Activated CD8-positive, alpha-beta T cell treated with anti-CD3 and anti-CD28 coated beads for 36 hours (primary cell): Measurements from ENCODE around the gene NUP43. TPM values are rescaled to one million over a fixed set of nuclear protein-coding genes. Genes with fewer than 3 reads are reported as not detected.

Experiments used
- ATAC-seq: fragments of 200-7000 bp; cut with Tn5 transposase; one replicate; pipeline ENCODE4 v1.10.0; 2021; ENCODE audit warnings: mild to moderate bottlenecking, moderate library complexity
- CTCF ChIA-PET: fragments of 350-600 bp; sonication (Branson Sonifier 250); formaldehyde crosslinking; loops from one replicate; lab custom pipeline; 2021; ENCODE audit warnings: antibody characterized with exemption; lab: Charles Lee
- POLR2A ChIA-PET: fragments of 350-600 bp; sonication (Branson Sonifier 250); formaldehyde crosslinking; loops from one replicate; lab custom pipeline; 2021; ENCODE audit warnings: antibody characterized with exemption; lab: Charles Lee
- DNase-seq: peaks from one replicate; pipeline ENCODE4 v3.0.0-alpha.2; 2020
- H3K27ac Mint-ChIP-seq: one replicate; pipeline ENCODE4 v1.8.0; 2021; ENCODE audit warnings: mild to moderate bottlenecking, mixed read lengths
- H3K27me3 Mint-ChIP-seq: one replicate; pipeline ENCODE4 v1.8.0; 2021; ENCODE audit warnings: mixed read lengths
- H3K36me3 Mint-ChIP-seq: one replicate; pipeline ENCODE4 v1.8.0; 2021; ENCODE audit warnings: low read depth, mixed read lengths
- H3K4me1 Mint-ChIP-seq: one replicate; pipeline ENCODE4 v1.8.0; 2021; ENCODE audit warnings: low read depth, mixed read lengths
- H3K4me3 Mint-ChIP-seq: one replicate; pipeline ENCODE4 v1.8.0; 2021; ENCODE audit warnings: mild to moderate bottlenecking, moderate library complexity, mixed read lengths
- H3K9me3 Mint-ChIP-seq: one replicate; pipeline ENCODE4 v1.8.0; 2021; ENCODE audit warnings: mixed read lengths
- intact Hi-C: fragments of 100-400 bp; cut with micrococcal nuclease; formaldehyde crosslinking; loops from one replicate; pipeline ENCODE4 v1.10.0; 2022
- total RNA-seq, 2 experiments: library from RNA; stranded (reverse); gene quantifications; one replicate each; pipeline ENCODE4 v1.2.3, GENCODE V29; 2021
- TF ChIP-seq, protein P1 (sequence below): fragments of 200-600 bp; IDR thresholded peaks from one replicate; pipeline ENCODE4 v1.8.0; 2022; ENCODE audit warnings: antibody characterized with exemption, mild to moderate bottlenecking

The NUP43 gene
- total RNA-seq, 2 experiments from 2014 or later: 75.7 to 75.8 TPM

DNA sequence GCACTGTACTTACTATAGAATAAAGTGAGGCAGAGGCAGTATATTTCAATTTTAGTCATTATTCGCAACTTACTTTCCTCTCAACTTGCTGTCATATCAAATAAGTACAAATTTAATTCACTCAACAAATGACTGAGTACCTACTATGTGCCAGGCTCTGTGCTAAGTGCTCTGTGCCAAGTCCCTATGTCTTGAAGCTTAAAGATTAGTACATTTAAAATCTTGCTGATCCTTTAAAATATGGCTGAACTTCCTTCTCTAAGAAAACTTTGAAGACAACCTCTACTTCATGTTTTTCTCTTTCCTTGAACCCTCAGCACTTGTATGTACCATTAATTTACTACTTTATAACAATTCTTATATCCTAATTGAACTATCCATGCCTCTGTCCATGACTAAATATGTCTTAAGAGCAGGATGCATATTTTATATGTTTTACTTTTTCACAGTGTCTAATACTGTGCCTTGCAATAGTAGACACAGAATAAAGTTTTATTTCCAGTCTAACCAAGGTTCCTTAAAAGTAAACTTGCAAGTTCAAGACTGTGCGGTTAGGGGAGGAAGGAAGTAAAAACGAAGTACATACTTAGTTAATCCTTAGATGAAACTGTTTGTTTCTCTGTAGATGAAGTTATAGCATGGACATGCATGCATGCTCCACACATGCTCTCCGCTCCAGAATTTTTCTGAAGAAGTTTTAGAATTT, 18.4 kb downstream of the NUP43 start:
- DNase-seq (no peak), ATAC-seq (no peak)
- TF ChIP-seq, protein P1, sequence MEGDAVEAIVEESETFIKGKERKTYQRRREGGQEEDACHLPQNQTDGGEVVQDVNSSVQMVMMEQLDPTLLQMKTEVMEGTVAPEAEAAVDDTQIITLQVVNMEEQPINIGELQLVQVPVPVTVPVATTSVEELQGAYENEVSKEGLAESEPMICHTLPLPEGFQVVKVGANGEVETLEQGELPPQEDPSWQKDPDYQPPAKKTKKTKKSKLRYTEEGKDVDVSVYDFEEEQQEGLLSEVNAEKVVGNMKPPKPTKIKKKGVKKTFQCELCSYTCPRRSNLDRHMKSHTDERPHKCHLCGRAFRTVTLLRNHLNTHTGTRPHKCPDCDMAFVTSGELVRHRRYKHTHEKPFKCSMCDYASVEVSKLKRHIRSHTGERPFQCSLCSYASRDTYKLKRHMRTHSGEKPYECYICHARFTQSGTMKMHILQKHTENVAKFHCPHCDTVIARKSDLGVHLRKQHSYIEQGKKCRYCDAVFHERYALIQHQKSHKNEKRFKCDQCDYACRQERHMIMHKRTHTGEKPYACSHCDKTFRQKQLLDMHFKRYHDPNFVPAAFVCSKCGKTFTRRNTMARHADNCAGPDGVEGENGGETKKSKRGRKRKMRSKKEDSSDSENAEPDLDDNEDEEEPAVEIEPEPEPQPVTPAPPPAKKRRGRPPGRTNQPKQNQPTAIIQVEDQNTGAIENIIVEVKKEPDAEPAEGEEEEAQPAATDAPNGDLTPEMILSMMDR: no peak
- no peaks in the 10 kb centered on the region for H3K27me3 Mint-ChIP-seq
- no peak overlapping the region for H3K4me3 Mint-ChIP-seq
- ChIA-PET POLR2A (no interaction called here), CTCF (no interaction called here)
- peaks cover 33% of the 10 kb centered on the region for H3K36me3 Mint-ChIP-seq
- no peaks in the 10 kb centered on the region for H3K9me3 Mint-ChIP-seq
- peaks cover 9% of the 10 kb centered on the region for H3K4me1 Mint-ChIP-seq
- H3K27ac Mint-ChIP-seq: peak overlapping the region; percentile 25
- intact Hi-C loops: no loop called here

- POLR2A ChIA-PET: no interaction called here
- Mint-ChIP-seq H3K4me3 (no peak overlapping the region), H3K27ac (no peak overlapping the region), H3K9me3 (no peaks in the 10 kb centered on the region), H3K4me1 (peaks cover 9% of the 10 kb centered on the region), H3K36me3 (peaks cover 34% of the 10 kb centered on the region), H3K27me3 (no peaks in the 10 kb centered on the region)
- DNase-seq: no peak
- CTCF ChIA-PET: no interaction called here
- no peak for ATAC-seq
- intact Hi-C loops: no loop called here
- TF ChIP-seq, protein P1: no peak
These were observed 20.5 kb downstream of the NUP43 start for GRCh38 chr6:149725785-149726184.

DNA sequence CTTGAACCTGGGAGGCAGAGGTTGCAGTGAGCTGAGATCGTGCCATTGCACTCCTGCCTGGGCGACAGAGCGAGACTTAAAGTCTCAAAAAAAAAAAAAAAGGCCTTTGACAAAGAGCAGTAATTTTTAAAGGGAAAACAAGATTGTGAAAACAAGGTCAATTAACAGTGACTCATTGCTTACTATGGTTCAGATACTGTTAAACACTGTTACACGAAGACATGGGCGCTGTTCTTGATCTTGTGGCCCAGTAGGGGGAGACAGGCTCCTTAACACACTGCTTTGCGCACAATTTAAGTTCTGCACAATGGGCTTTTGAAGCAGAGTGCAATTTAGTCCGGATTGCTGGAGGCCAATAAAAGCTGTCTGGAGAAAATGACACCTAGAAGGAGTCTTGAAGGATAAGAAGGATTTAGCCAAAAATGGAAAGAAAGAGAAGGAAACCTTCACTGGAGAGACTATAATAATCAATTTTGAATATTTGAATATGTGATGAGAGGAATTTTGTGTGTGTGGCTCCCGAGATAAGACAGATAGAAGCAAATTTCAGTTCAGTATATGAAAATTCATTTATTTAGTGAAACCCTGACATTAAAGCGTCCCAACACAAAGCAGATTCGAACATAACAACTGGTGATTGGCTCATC, 22.4 kb downstream of the NUP43 start:
- DNase-seq (peak; percentile 58), ATAC-seq (peak; percentile 97)
- ChIA-PET POLR2A (no interaction called here), CTCF (interaction anchor here (0.5 to 3.1 kb wide), 12 partner anchors 21 to 162 kb away, joined by 3 to 17 read pairs (median 3); partner anchors contain the start of gene NUP43)
- Mint-ChIP-seq H3K9me3 (no peaks in the 10 kb centered on the region), H3K27ac (no peak overlapping the region), H3K27me3 (no peaks in the 10 kb centered on the region), H3K4me3 (no peak overlapping the region), H3K4me1 (peaks cover 9% of the 10 kb centered on the region), H3K36me3 (peaks cover 36% of the 10 kb centered on the region)
- intact Hi-C loops: no loop called here
- TF ChIP-seq, protein P1: peak; percentile 85

DNA sequence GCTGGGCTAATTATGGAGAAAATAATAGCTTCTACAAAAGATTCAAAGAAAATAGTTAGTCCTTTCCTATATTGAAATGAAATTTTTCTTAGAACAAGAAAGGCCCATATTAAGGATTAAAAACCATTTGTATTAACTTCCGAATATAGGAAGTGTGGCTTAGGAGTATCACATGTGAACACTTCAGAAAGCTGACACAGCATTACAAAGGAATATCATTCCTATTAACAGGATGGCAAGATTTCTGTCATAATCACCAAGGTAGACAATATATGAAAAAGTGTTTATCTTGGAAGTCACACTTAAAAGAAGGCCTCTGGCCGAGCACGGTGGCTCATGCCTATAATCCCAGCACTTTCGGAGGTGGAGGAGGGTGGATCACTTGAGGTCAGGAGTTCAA, 23.1 kb downstream of the NUP43 start:
- no peak for ATAC-seq
- ChIA-PET CTCF (interaction anchor here (0.5 to 3.1 kb wide), 9 partner anchors 21 to 161 kb away, joined by 3 to 17 read pairs (median 3); partner anchors contain the start of gene NUP43), POLR2A (no interaction called here)
- peaks cover 31% of the 10 kb centered on the region for H3K36me3 Mint-ChIP-seq
- no peak for DNase-seq
- H3K4me3 Mint-ChIP-seq: no peak overlapping the region
- TF ChIP-seq, protein P1: no peak
- intact Hi-C loops: no loop called here
- H3K27ac Mint-ChIP-seq: no peak overlapping the region
- no peaks in the 10 kb centered on the region for H3K27me3 Mint-ChIP-seq
- peaks cover 6% of the 10 kb centered on the region for H3K4me1 Mint-ChIP-seq
- no peaks in the 10 kb centered on the region for H3K9me3 Mint-ChIP-seq

GRCh38 chr6:149719531-149719930, 26.8 kb downstream of the NUP43 start:
- Mint-ChIP-seq H3K36me3 (peaks cover 27% of the 10 kb centered on the region), H3K4me1 (peaks cover 18% of the 10 kb centered on the region), H3K27ac (no peak overlapping the region), H3K4me3 (no peak overlapping the region), H3K9me3 (no peaks in the 10 kb centered on the region), H3K27me3 (no peaks in the 10 kb centered on the region)
- ChIA-PET POLR2A (interaction anchor here (0.6 to 4.6 kb wide), 3 partner anchors 15 to 28 kb away, joined by 3 to 45 read pairs (median 6); partner anchors contain the start of genes NUP43 and PCMT1), CTCF (interaction anchor here (0.6 kb wide), 1 partner anchor 155 kb away, joined by 3 read pairs; no protein-coding TSS in a partner anchor)
- DNase-seq (no peak), ATAC-seq (no peak)
- intact Hi-C loops: no loop called here
- TF ChIP-seq, protein P1: no peak
